WTC11 (cell line): ENCODE data around the gene ADIPOR1. TPM values are rescaled to one million over a fixed set of nuclear protein-coding genes. Genes with fewer than 3 reads are reported as not detected.

ENCODE experiments used
- ATF2 ChIP-seq: sonication (generic); formaldehyde crosslinking; IDR thresholded peaks from 2 replicates; pipeline ENCODE4 v1.8.1; 2022; ENCODE audit warnings: low read depth, missing genetic modification reagents, borderline replicate concordance
- CBFB ChIP-seq: sonication (generic); formaldehyde crosslinking; IDR thresholded peaks from 2 replicates; pipeline ENCODE4 v1.8.1; 2022; ENCODE audit warnings: mild to moderate bottlenecking, low read depth, missing genetic modification reagents
- E2F1 ChIP-seq: sonication (generic); formaldehyde crosslinking; IDR thresholded peaks from 2 replicates; pipeline ENCODE4 v1.8.0; 2022; ENCODE audit warnings: mild to moderate bottlenecking, missing genetic modification reagents
- ELF4 ChIP-seq: sonication (generic); formaldehyde crosslinking; IDR thresholded peaks from 2 replicates; pipeline ENCODE4 v1.8.1; 2022; ENCODE audit warnings: low read depth, mild to moderate bottlenecking, moderate library complexity, missing genetic modification reagents
- ESRRA ChIP-seq: sonication (generic); formaldehyde crosslinking; IDR thresholded peaks from 2 replicates; pipeline ENCODE4 v1.8.1; 2022; ENCODE audit warnings: mild to moderate bottlenecking, missing genetic modification reagents, borderline replicate concordance
- FOXP1 ChIP-seq: sonication (generic); formaldehyde crosslinking; IDR thresholded peaks from 2 replicates; pipeline ENCODE4 v1.8.0; 2022; ENCODE audit warnings: missing genetic modification reagents, mild to moderate bottlenecking, moderate library complexity, borderline replicate concordance
- GABPB1 ChIP-seq: sonication (generic); formaldehyde crosslinking; IDR thresholded peaks from 2 replicates; pipeline ENCODE4 v1.8.1; 2023; ENCODE audit warnings: mild to moderate bottlenecking, missing genetic modification reagents
- MXD4 ChIP-seq: fragments of 250-450 bp; sonication (Bioruptor Pico); IDR thresholded peaks from 2 replicates; pipeline ENCODE4 v1.8.0; 2021; ENCODE audit warnings: mild to moderate bottlenecking, moderate library complexity, borderline replicate concordance
- NFYB ChIP-seq: sonication (generic); formaldehyde crosslinking; conservative IDR thresholded peaks from 2 replicates; pipeline ENCODE4 v1.8.0; 2022; ENCODE audit warnings: low read depth, missing genetic modification reagents
- NR1H2 ChIP-seq: sonication (generic); formaldehyde crosslinking; IDR thresholded peaks from 2 replicates; pipeline ENCODE4 v1.9.0; 2021; ENCODE audit warnings: mild to moderate bottlenecking, moderate library complexity, missing genetic modification reagents
- NR3C1 ChIP-seq: sonication (generic); formaldehyde crosslinking; conservative IDR thresholded peaks from 2 replicates; pipeline ENCODE4 v1.8.1; 2023; ENCODE audit warnings: low read depth, mild to moderate bottlenecking, missing genetic modification reagents
- OVOL2 ChIP-seq: fragments of 250-450 bp; sonication (Bioruptor Pico); IDR thresholded peaks from 2 replicates; pipeline ENCODE4 v1.9.0; 2021; ENCODE audit warnings: mild to moderate bottlenecking, borderline replicate concordance
- PRDM15 ChIP-seq: sonication (generic); formaldehyde crosslinking; IDR thresholded peaks from 2 replicates; pipeline ENCODE4 v1.8.0; 2022; ENCODE audit warnings: missing genetic modification reagents
- RORB ChIP-seq: fragments of 250-450 bp; sonication (Bioruptor Pico); IDR thresholded peaks from 2 replicates; pipeline ENCODE4 v1.9.0; 2021; ENCODE audit warnings: mild to moderate bottlenecking
- SMAD4 ChIP-seq: sonication (generic); formaldehyde crosslinking; IDR thresholded peaks from 2 replicates; pipeline ENCODE4 v1.8.0; 2022; ENCODE audit warnings: mild to moderate bottlenecking, missing genetic modification reagents
- SOX15 ChIP-seq: fragments of 250-450 bp; sonication (Bioruptor Pico); IDR thresholded peaks from 2 replicates; pipeline ENCODE4 v1.9.0; 2021; ENCODE audit warnings: mild to moderate bottlenecking
- TEAD1 ChIP-seq: sonication (generic); formaldehyde crosslinking; IDR thresholded peaks from 2 replicates; pipeline ENCODE4 v1.8.0; 2022; ENCODE audit warnings: mild to moderate bottlenecking, missing genetic modification reagents
- USF1 ChIP-seq: sonication (generic); formaldehyde crosslinking; IDR thresholded peaks from 2 replicates; pipeline ENCODE4 v1.8.0; 2022; ENCODE audit warnings: mild to moderate bottlenecking, missing genetic modification reagents
- ZBTB21 ChIP-seq: sonication (generic); formaldehyde crosslinking; IDR thresholded peaks from 2 replicates; pipeline ENCODE4 v1.8.1; 2023; ENCODE audit warnings: mild to moderate bottlenecking, missing genetic modification reagents, borderline replicate concordance
- ZNF425 ChIP-seq: fragments of 250-450 bp; sonication (Bioruptor Pico); conservative IDR thresholded peaks from 2 replicates; pipeline ENCODE4 v1.9.0; 2021; ENCODE audit warnings: mild to moderate bottlenecking
- ZNF671 ChIP-seq: fragments of 250-450 bp; sonication (Bioruptor Pico); IDR thresholded peaks from 2 replicates; pipeline ENCODE4 v1.8.0; 2021; ENCODE audit warnings: mild to moderate bottlenecking
- total RNA-seq: library from RNA; stranded (reverse); gene quantifications from 3 replicates; pipeline ENCODE4 v1.2.3, GENCODE V29; 2021
- TF ChIP-seq, protein P1 (sequence below): sonication (generic); formaldehyde crosslinking; IDR thresholded peaks from 2 replicates; pipeline ENCODE4 v1.8.0; 2022; ENCODE audit warnings: mild to moderate bottlenecking, missing genetic modification reagents
- TF ChIP-seq, protein P2 (sequence below): fragments of 250-450 bp; sonication (Bioruptor Pico); IDR thresholded peaks from 2 replicates; pipeline ENCODE4 v1.9.0; 2021; ENCODE audit warnings: mild to moderate bottlenecking

The ADIPOR1 gene
- total RNA-seq, 1 experiment from 2014 or later, result 72.6 TPM

DNA sequence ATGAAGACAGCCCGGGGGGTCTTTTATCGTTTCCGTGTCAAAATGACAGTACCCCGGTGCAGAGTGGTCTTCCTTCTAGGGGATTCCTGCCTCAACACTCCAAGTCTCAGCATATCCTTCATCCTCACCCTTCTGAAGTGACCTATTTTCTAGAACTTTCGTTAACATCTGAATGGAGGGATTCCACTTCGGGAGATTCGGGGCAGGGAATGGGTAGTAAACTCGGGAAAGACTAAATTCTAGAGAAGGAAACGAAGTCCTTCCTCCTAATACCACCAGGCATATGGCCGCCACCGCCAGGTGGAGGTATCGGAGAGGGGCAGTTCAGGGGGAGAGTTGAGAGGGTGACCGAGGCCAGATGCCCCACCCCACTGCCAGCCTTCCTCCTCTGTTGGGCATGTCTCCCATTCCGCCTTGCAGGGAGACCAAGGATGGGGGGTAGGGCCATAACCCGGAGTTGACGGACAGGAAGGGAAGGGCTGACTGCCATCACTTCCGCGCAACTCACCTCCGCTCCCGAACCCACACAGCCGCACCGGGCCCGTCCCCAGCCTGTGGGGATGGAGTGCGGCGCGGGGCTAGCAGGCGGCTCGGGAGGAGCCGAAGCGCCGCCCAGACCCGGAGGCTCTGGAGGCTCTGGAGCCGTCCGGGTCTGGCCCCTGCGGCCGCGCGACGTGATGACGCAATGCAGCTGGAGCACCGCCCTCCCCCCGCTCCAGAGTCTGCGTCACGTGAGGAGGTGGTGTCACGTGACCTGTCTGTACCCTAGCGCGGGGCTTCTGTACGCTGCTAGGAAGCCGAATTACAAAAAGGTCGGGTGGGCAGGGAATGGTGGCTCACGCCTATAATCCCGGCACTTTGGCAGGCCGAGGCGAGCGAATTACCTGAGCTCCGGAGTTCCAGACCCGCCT lies 31.3 kb downstream of the ADIPOR1 start, which contains the start of gene KLHL12 (continued):
- TF ChIP-seq ZNF425 (CRISPR knock-in tag) (no peak), ATF2 (no peak), SOX15 (CRISPR knock-in tag) (no peak), ELF4 (CRISPR knock-in tag) (no peak), USF1 (CRISPR knock-in tag) (peak; percentile 100), OVOL2 (CRISPR knock-in tag) (no peak; the same call in 1 of the 2 replicates), NR3C1 (CRISPR knock-in tag) (no peak), RORB (CRISPR knock-in tag) (no peak), PRDM15 (CRISPR knock-in tag) (peak; percentile 87), NR1H2 (no peak), SMAD4 (CRISPR knock-in tag) (no peak), NFYB (no peak), MXD4 (CRISPR knock-in tag) (no peak), E2F1 (no peak), TEAD1 (CRISPR knock-in tag) (no peak), ZNF671 (peak; percentile 65; the same call in 1 of the 2 replicates), CBFB (no peak), ESRRA (CRISPR knock-in tag) (no peak), GABPB1 (CRISPR knock-in tag) (peak; percentile 92), ZBTB21 (CRISPR knock-in tag) (no peak), FOXP1 (peak; percentile 59; the same call in 1 of the 2 replicates)
- TF ChIP-seq, protein P1, sequence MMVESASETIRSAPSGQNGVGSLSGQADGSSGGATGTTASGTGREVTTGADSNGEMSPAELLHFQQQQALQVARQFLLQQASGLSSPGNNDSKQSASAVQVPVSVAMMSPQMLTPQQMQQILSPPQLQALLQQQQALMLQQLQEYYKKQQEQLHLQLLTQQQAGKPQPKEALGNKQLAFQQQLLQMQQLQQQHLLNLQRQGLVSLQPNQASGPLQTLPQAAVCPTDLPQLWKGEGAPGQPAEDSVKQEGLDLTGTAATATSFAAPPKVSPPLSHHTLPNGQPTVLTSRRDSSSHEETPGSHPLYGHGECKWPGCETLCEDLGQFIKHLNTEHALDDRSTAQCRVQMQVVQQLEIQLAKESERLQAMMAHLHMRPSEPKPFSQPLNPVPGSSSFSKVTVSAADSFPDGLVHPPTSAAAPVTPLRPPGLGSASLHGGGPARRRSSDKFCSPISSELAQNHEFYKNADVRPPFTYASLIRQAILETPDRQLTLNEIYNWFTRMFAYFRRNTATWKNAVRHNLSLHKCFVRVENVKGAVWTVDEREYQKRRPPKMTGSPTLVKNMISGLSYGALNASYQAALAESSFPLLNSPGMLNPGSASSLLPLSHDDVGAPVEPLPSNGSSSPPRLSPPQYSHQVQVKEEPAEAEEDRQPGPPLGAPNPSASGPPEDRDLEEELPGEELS, result peak; percentile 92; the same call in 1 of the 2 replicates
- TF ChIP-seq, protein P2, sequence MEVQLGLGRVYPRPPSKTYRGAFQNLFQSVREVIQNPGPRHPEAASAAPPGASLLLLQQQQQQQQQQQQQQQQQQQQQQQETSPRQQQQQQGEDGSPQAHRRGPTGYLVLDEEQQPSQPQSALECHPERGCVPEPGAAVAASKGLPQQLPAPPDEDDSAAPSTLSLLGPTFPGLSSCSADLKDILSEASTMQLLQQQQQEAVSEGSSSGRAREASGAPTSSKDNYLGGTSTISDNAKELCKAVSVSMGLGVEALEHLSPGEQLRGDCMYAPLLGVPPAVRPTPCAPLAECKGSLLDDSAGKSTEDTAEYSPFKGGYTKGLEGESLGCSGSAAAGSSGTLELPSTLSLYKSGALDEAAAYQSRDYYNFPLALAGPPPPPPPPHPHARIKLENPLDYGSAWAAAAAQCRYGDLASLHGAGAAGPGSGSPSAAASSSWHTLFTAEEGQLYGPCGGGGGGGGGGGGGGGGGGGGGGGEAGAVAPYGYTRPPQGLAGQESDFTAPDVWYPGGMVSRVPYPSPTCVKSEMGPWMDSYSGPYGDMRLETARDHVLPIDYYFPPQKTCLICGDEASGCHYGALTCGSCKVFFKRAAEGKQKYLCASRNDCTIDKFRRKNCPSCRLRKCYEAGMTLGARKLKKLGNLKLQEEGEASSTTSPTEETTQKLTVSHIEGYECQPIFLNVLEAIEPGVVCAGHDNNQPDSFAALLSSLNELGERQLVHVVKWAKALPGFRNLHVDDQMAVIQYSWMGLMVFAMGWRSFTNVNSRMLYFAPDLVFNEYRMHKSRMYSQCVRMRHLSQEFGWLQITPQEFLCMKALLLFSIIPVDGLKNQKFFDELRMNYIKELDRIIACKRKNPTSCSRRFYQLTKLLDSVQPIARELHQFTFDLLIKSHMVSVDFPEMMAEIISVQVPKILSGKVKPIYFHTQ (CRISPR knock-in tag), result 0 out of 2 replicates have a peak, but pooled peaks have one; percentile 63
